Liver (tissue), 9 donors: Measurements from ENCODE around the gene PARD6G. TPM values are rescaled to one million over a fixed set of nuclear protein-coding genes. Genes with fewer than 3 reads are reported as not detected.

Source experiments
- DNase-seq: peaks from one replicate; pipeline ENCODE4 v3.0.0-alpha.2; 2017; ENCODE audit warnings: low spot score
- H3K27ac ChIP-seq, 2 donors: one replicate each; pipeline ENCODE4 v1.7.0; 2013; ENCODE audit warnings: inconsistent platforms in 2 of 2, low read length in 2 of 2, control low read depth in 1 of 2, low read depth in 1 of 2, mild to moderate bottlenecking in 1 of 2
- H3K27me3 ChIP-seq, 4 donors: one replicate each; pipeline versions ENCODE4 v1.6.1 to v1.7.0; 2013; ENCODE audit warnings: low read length in 3 of 4, inconsistent platforms in 1 of 4, mild to moderate bottlenecking in 1 of 4, moderate library complexity in 1 of 4; ENCODE audit not compliant: control insufficient read depth in 4 of 4, insufficient read depth in 4 of 4
- H3K36me3 ChIP-seq, 4 donors: one replicate each; pipeline versions ENCODE4 v1.6.1 to v1.7.0; 2013; ENCODE audit warnings: low read length in 3 of 4, mild to moderate bottlenecking in 3 of 4, low read depth in 1 of 4, moderate library complexity in 1 of 4; ENCODE audit not compliant: control insufficient read depth in 4 of 4, insufficient read depth in 3 of 4
- H3K4me1 ChIP-seq, 4 donors: one replicate each; pipeline versions ENCODE4 v1.6.1 to v1.7.0; 2013; ENCODE audit warnings: low read length in 3 of 4, mild to moderate bottlenecking in 3 of 4, moderate library complexity in 1 of 4; ENCODE audit not compliant: control insufficient read depth in 4 of 4, insufficient read depth in 4 of 4
- H3K4me3 ChIP-seq, 3 donors: one replicate each; pipeline versions ENCODE4 v1.6.1 to v1.7.0; 2013; ENCODE audit warnings: low read length in 3 of 3, control low read depth in 1 of 3, low read depth in 1 of 3, mild to moderate bottlenecking in 1 of 3
- H3K9ac ChIP-seq, 2 donors: one replicate each; pipeline ENCODE4 v1.7.0; 2013; ENCODE audit warnings: low read length in 2 of 2, mild to moderate bottlenecking in 2 of 2, moderate library complexity in 2 of 2, control low read depth in 1 of 2, low read depth in 1 of 2
- H3K9me3 ChIP-seq, 4 donors: one replicate each; pipeline versions ENCODE4 v1.6.1 to v1.7.0; 2013; ENCODE audit warnings: low read length in 3 of 4; ENCODE audit not compliant: control insufficient read depth in 4 of 4
- ATF3 ChIP-seq: IDR thresholded peaks from 2 replicates; pipeline ENCODE4 v1.6.1; 2016; ENCODE audit warnings: antibody characterized with exemption
- EGR1 ChIP-seq, 2 donors: IDR thresholded peaks; 2 replicates each; pipeline ENCODE4 v1.6.1; 2016 to 2018; ENCODE audit warnings: antibody characterized with exemption in 2 of 2, low read depth in 2 of 2
- FOXA1 ChIP-seq: IDR thresholded peaks from 2 replicates; pipeline ENCODE4 v1.6.1; 2016; ENCODE audit warnings: antibody characterized with exemption
- FOXA2 ChIP-seq: IDR thresholded peaks from 2 replicates; pipeline ENCODE4 v1.6.1; 2016; ENCODE audit warnings: antibody characterized with exemption
- GABPA ChIP-seq, 2 donors: IDR thresholded peaks in 1 of 2; conservative IDR thresholded peaks in 1 of 2; 2 replicates each; pipeline ENCODE4 v1.6.1; 2016; ENCODE audit warnings: antibody characterized with exemption in 2 of 2, mild to moderate bottlenecking in 1 of 2, moderate library complexity in 1 of 2
- HNF4A ChIP-seq, 2 donors: conservative IDR thresholded peaks; 2 replicates each; pipeline ENCODE4 v1.6.1; 2016; ENCODE audit warnings: antibody characterized with exemption in 2 of 2, mild to moderate bottlenecking in 2 of 2
- HNF4G ChIP-seq: IDR thresholded peaks from 2 replicates; pipeline ENCODE4 v1.6.1; 2016; ENCODE audit warnings: antibody characterized with exemption
- JUND ChIP-seq, 2 donors: IDR thresholded peaks; 2 replicates each; pipeline ENCODE4 v1.6.1; 2016; ENCODE audit warnings: antibody characterized with exemption in 2 of 2
- NR2F2 ChIP-seq: IDR thresholded peaks from 2 replicates; pipeline ENCODE4 v1.6.1; 2016; ENCODE audit warnings: antibody characterized with exemption
- RAD21 ChIP-seq, 2 donors: IDR thresholded peaks; 2 replicates each; pipeline ENCODE4 v1.6.1; 2016; ENCODE audit warnings: antibody characterized with exemption in 2 of 2, mild to moderate bottlenecking in 2 of 2
- RXRA ChIP-seq, 2 donors: IDR thresholded peaks; 2 replicates each; pipeline ENCODE4 v1.6.1; 2017 to 2018; ENCODE audit warnings: antibody characterized with exemption in 2 of 2, mild to moderate bottlenecking in 1 of 2
- SP1 ChIP-seq: IDR thresholded peaks from 2 replicates; pipeline ENCODE4 v1.6.1; 2018; ENCODE audit warnings: antibody characterized with exemption, mild to moderate bottlenecking
- TAF1 ChIP-seq: conservative IDR thresholded peaks from 2 replicates; pipeline ENCODE4 v1.6.1; 2016; ENCODE audit warnings: antibody characterized with exemption, mild to moderate bottlenecking
- YY1 ChIP-seq: IDR thresholded peaks from 2 replicates; pipeline ENCODE4 v1.6.1; 2016; ENCODE audit warnings: antibody characterized with exemption, mild to moderate bottlenecking
- WGBS: extraction: QIAGEN DNeasy Blood & Tissue Kit; methylation state at CpG from one replicate; pipeline ENCODE4 v1.1.7; 2013; 5-methylcytosine and 5-hydroxymethylcytosine counted together
- polyA plus RNA-seq, 2 donors: library from polyadenylated mRNA; stranded (reverse) in 1 of 2; unstranded in 1 of 2; fragments of 200-250 nt in 1 of 2; fragments of >200 nt in 1 of 2; fragmentation: Nextera tagmentation in 1 of 2; extraction: Ambion mirVana in 1 of 2; gene quantifications; one replicate each; pipeline versions ENCODE4 v1.2.1 to v1.2.3, GENCODE V29; 2013 to 2015
- total RNA-seq, 2 donors: library from RNA; depleted of rRNA; stranded (reverse); fragments of >200 nt; gene quantifications; one replicate each; pipeline ENCODE4 v1.2.3, GENCODE V29; 2014
- TF ChIP-seq, protein P1 (sequence below): IDR thresholded peaks from 2 replicates; pipeline ENCODE4 v1.6.1; 2016; ENCODE audit warnings: antibody characterized with exemption
- TF ChIP-seq, protein P2 (sequence below): IDR thresholded peaks from 2 replicates; pipeline ENCODE4 v1.6.1; 2016; ENCODE audit warnings: antibody characterized with exemption, mild to moderate bottlenecking
- TF ChIP-seq, protein P3 (sequence below): fragments of 150-350 bp; IDR thresholded peaks from 2 replicates; pipeline ENCODE4 v1.5.1; 2017; ENCODE audit warnings: improper control_type of control experiment, low read depth, low read length; ENCODE audit not compliant: missing input control
- donor health status: healthy.
- donor health status: healthy.
- donor health status: healthy.
- donor health status: healthy.
- donor health status: healthy.

Gene PARD6G
- total and polyA plus RNA-seq, 4 donors: 0.96 to 2.4 (median 1.8) TPM

GRCh38 chr18:80147418-80148325 is 99.6 kb downstream of the PARD6G start:
- peak overlapping the region; percentile 26 to 61 for H3K27ac ChIP-seq
- peak overlapping the region in 1 of 2 donors; percentile 30 for H3K9ac ChIP-seq
- DNase-seq: peak; percentile 75
- TF ChIP-seq RAD21 (IDR thresholded peaks at IDR 0.05) (no peak), RXRA (IDR thresholded peaks at IDR 0.05) (no peak), YY1 (peak; percentile 84), EGR1 (IDR thresholded peaks at IDR 0.05; ENCODE audit: low read depth in 2 of 2) (no peak), ATF3 (no peak), NR2F2 (no peak), HNF4A (conservative IDR thresholded peaks at IDR 0.05) (peak in 1 of 2 donors; percentile 4), GABPA (IDR thresholded peaks at IDR 0.05 in 1 of 2, conservative IDR thresholded peaks at IDR 0.05 in 1 of 2) (peak; percentile 67 to 80)
- TF ChIP-seq, protein P1, sequence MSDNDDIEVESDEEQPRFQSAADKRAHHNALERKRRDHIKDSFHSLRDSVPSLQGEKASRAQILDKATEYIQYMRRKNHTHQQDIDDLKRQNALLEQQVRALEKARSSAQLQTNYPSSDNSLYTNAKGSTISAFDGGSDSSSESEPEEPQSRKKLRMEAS: no peak
- TF ChIP-seq, protein P2, sequence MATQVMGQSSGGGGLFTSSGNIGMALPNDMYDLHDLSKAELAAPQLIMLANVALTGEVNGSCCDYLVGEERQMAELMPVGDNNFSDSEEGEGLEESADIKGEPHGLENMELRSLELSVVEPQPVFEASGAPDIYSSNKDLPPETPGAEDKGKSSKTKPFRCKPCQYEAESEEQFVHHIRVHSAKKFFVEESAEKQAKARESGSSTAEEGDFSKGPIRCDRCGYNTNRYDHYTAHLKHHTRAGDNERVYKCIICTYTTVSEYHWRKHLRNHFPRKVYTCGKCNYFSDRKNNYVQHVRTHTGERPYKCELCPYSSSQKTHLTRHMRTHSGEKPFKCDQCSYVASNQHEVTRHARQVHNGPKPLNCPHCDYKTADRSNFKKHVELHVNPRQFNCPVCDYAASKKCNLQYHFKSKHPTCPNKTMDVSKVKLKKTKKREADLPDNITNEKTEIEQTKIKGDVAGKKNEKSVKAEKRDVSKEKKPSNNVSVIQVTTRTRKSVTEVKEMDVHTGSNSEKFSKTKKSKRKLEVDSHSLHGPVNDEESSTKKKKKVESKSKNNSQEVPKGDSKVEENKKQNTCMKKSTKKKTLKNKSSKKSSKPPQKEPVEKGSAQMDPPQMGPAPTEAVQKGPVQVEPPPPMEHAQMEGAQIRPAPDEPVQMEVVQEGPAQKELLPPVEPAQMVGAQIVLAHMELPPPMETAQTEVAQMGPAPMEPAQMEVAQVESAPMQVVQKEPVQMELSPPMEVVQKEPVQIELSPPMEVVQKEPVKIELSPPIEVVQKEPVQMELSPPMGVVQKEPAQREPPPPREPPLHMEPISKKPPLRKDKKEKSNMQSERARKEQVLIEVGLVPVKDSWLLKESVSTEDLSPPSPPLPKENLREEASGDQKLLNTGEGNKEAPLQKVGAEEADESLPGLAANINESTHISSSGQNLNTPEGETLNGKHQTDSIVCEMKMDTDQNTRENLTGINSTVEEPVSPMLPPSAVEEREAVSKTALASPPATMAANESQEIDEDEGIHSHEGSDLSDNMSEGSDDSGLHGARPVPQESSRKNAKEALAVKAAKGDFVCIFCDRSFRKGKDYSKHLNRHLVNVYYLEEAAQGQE: peak; percentile 71
- peaks cover 0 to 31% (median 19%) of the 10 kb centered on the region in 4 donors for H3K4me1 ChIP-seq
- WGBS: 39% methylated on average over 52 of the region's 52 CpGs
- no peaks in the 10 kb centered on the region for H3K9me3 ChIP-seq
- no peaks in the 10 kb centered on the region for H3K36me3 ChIP-seq
- H3K4me3 ChIP-seq: peak overlapping the region; percentile 50 to 66 (median 61)
- no peaks in the 10 kb centered on the region for H3K27me3 ChIP-seq

GRCh38 chr18:80147037-80147417 is 100.3 kb downstream of the PARD6G start:
- H3K9me3 ChIP-seq: no peaks in the 10 kb centered on the region
- 42% methylated on average over 12 of the region's 12 CpGs for WGBS
- no peaks in the 10 kb centered on the region for H3K36me3 ChIP-seq
- H3K27me3 ChIP-seq: no peaks in the 10 kb centered on the region
- H3K27ac ChIP-seq: no peak overlapping the region
- peaks cover 0 to 31% (median 19%) of the 10 kb centered on the region in 4 donors for H3K4me1 ChIP-seq
- H3K9ac ChIP-seq: no peak overlapping the region
- no peak for DNase-seq
- peak overlapping the region; percentile 50 to 66 (median 61) for H3K4me3 ChIP-seq
- TF ChIP-seq HNF4G (no peak), FOXA2 (no peak), JUND (IDR thresholded peaks at IDR 0.05) (no peak), GABPA (IDR thresholded peaks at IDR 0.05 in 1 of 2, conservative IDR thresholded peaks at IDR 0.05 in 1 of 2) (no peak), RAD21 (IDR thresholded peaks at IDR 0.05) (no peak), FOXA1 (no peak), SP1 (no peak), RXRA (IDR thresholded peaks at IDR 0.05) (no peak), ATF3 (no peak), TAF1 (no peak), YY1 (no peak), NR2F2 (no peak), EGR1 (IDR thresholded peaks at IDR 0.05; ENCODE audit: low read depth in 2 of 2) (no peak)
- TF ChIP-seq, protein P2: no peak
- TF ChIP-seq, protein P3, sequence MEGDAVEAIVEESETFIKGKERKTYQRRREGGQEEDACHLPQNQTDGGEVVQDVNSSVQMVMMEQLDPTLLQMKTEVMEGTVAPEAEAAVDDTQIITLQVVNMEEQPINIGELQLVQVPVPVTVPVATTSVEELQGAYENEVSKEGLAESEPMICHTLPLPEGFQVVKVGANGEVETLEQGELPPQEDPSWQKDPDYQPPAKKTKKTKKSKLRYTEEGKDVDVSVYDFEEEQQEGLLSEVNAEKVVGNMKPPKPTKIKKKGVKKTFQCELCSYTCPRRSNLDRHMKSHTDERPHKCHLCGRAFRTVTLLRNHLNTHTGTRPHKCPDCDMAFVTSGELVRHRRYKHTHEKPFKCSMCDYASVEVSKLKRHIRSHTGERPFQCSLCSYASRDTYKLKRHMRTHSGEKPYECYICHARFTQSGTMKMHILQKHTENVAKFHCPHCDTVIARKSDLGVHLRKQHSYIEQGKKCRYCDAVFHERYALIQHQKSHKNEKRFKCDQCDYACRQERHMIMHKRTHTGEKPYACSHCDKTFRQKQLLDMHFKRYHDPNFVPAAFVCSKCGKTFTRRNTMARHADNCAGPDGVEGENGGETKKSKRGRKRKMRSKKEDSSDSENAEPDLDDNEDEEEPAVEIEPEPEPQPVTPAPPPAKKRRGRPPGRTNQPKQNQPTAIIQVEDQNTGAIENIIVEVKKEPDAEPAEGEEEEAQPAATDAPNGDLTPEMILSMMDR: no peak
- TF ChIP-seq, protein P1: no peak
